GM18858 (cell line): ENCODE results near the gene SCN2A.
A peak's percentile ranks its signal among the peaks of the same experiment; 100 is the strongest.
"Not testable (repeated sequence)": the region's sequence is repeated elsewhere in the genome, so short reads cannot be mapped to it uniquely, and the experiment has no call there.

Source experiments
- ATAC-seq: cut with Tn5 transposase; IDR thresholded peaks from one replicate; pipeline ENCODE4 v1.9.1; 2021; ENCODE audit not compliant: unreplicated experiment

The SCN2A gene

DNA sequence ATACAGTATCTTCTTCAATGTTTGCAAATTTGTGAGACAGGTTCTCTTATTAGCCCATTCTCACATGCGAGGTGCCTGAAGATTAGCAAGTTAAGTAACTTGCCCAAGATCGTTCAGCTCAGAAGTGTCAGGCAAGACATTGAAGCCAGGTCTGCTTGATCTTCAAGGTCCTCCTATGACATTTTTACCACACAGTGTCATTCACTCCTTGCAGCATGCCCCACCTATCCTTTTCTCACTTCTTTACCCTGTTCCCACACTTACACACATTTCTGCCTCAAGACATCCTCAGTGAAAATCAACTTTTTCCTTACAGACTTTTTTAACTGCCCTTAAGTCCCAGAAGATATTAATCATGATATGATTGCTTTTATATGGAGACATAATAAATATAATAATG lies 73.8 kb downstream of the SCN2A start:
- ATAC-seq: no peak

DNA sequence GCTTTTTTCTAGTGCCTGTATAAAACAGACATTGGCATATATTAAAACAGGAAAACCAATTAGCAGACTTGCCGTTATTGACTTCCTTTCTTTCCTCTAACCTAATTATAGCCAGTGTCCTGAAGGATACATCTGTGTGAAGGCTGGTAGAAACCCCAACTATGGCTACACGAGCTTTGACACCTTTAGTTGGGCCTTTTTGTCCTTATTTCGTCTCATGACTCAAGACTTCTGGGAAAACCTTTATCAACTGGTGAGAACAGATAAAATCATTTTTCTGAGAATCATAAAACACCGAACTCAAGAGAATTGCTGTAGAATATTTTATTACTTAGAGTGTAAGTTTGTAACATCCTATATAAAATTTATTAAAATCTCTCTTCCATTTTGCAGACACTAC lies 74.3 kb downstream of the SCN2A start:
- no peak for ATAC-seq

DNA sequence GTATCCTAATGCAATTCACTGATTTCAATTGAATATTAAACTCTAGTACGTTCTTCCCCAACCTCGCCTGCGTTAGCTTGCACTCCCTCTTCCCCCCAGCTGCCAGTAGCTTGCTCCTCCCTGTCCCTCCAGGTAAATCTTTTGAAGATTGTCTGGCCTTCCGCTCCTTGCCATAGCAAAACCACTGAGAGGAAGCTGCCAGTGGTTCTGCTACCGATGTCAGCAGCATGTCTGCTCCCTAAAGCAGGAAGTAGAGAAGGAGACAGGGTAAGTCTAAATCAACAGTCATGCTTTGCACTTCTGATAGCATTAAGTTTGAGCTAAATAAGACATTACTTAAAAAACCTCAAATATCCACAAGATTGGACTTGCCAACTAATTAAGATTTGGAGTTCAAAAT lies 89.1 kb downstream of the SCN2A start:
- no peak for ATAC-seq

DNA sequence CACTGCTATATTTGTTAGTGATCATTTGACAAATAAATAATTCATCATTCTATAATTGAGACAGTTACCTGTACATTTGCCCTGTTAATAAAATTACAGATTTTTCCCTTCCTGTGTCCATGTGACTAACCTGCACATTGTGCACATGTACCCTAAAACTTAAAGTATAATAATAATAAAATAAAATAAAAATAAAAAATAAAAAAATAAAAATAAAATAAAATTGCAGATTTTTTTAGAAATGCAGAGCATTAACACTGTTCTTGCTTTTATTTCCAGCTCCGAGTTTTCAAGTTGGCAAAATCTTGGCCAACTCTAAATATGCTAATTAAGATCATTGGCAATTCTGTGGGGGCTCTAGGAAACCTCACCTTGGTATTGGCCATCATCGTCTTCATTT lies 105.1 kb downstream of the SCN2A start:
- not testable (repeated sequence) for ATAC-seq

DNA sequence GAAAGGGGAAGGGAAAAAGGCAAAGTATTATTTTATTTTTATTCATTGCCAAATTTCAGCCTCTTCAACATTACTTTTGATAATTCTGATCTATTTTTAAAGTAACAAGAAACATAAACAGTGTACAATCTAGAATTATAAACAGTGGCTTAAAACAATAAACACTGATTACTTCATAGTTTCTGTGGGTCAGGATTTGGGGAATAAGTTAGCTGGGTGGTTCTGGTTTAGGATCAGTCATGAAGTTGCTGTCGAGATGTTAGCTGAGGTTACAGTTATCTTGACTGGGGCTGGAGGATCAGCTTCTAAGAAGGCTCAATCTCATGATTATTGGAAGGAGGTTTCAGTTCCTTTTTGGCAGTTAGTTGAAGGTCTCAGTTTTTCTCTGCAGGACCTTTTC lies 109.2 kb downstream of the SCN2A start:
- no peak for ATAC-seq

DNA sequence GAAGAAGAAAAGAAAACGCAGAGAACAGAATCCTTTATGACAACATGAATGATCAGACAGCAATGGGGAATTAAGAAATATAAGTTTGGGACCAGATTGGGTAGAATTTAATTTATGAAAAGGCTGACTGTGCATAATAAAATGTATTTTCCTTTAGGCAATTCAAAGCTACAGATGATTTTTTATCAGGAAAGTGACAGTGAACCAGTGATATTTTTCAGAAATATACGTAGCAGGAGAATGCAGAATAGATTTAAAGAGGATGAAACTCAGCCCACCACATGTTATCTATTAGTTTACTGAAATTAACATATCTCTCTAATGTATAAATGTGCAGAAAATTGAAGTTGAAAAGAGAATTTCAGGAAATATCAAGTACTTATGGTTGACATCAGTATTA lies 110.0 kb downstream of the SCN2A start:
- ATAC-seq: no peak

DNA sequence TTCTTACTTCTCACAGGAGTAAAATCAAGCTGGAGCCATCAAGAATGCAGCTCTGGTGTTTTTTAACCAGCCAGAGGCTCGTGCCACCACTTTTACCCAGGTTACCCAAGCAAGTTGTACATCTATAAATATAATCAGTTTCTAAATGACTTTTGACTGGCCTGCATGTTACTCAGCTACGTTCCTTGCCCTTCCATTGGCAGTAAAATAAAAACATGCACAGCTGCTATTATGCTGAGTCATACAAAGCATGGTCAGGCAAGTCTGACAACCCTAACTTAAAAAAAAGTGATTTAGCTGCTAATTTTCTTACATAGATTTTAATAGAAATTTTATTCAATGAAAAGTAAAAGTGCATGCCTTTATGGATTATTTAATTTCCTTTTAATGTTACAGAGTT lies 118.5 kb downstream of the SCN2A start:
- peak; percentile 95 for ATAC-seq

DNA sequence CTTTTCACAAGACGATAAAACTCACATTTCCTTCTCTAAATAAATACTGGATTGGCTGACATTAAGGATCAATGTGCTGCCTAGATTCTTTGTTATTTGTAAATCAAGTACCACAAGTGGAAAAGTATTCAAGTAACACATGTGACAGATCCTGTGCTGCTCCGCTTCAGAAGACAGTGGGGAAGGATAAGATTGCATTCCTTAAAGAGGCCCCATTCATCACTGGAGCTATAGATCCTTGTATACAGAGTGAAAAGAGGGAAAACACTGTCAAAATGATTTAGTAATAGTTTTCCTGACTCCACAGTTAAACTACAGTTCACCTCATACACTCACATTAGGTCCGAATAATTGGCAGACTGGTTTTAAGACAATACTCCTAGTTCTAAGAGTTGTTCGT lies 122.3 kb downstream of the SCN2A start:
- no peak for ATAC-seq

DNA sequence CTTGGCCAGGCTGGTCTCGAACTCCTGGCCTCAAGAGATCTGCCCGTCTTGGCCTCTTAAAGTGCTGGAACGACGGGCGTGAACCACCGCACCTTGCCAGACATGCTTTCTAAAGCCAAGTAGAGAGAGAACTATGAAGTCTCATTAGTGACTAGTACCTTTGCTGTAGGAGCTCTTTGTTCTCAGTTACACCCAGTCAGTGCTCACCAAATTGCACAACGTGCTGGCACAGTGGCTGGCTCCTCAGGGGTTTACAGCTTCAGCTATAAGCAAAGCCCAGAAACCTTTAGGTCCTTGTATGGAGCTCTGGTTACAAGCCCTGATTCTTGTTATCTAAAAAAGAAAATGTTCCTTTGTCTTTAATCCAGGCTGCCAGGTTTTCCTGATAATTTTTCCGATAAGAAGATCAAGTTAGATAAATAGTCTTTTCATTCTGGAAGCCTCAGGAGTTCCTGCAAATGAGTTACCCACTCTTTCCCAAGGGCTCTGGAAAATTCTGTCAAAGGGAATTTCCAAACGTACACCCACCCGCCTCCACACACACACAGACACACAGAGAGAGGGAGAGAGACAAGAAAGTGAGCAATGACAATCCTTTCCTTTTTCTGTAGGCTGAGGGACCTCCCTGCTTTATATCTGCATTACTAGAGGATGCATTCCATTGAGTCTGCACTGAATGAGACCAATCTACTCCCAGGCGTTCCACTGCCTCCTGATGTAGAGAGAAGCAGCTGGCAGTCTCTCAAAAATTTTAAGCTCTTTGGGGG lies 130.1 kb downstream of the SCN2A start:
- ATAC-seq: no peak

DNA sequence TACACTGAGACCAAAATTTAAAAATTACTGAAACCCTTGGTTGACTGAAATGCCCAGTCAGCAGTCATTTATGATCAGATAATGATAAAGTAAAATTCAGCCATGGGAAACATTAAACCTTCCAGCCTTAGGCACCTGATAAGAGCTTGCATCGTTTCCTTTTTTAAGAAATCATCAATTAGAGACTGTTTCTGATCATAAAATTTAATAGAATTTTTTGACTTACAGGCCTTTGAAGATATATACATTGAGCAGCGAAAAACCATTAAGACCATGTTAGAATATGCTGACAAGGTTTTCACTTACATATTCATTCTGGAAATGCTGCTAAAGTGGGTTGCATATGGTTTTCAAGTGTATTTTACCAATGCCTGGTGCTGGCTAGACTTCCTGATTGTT lies 130.7 kb downstream of the SCN2A start:
- no peak for ATAC-seq

DNA sequence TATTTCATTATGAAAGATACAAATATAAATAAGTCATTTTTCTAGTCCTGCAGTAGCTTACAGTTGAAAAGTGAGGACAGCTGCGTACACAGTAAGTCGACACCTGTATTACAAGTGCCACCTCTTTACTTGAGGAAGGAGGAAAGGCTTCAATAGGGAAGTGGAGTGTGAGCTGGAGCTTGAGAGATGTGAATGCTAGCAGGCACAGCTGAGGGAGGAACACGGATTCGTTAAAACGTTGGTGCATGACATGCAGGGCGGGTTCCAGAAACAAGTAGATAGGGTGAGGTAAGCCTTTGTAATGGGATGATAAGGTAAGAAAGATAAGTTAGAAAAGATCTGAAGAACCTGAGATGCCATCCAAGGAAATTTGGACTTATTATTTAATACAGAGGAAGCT lies 132.1 kb downstream of the SCN2A start:
- ATAC-seq: no peak

DNA sequence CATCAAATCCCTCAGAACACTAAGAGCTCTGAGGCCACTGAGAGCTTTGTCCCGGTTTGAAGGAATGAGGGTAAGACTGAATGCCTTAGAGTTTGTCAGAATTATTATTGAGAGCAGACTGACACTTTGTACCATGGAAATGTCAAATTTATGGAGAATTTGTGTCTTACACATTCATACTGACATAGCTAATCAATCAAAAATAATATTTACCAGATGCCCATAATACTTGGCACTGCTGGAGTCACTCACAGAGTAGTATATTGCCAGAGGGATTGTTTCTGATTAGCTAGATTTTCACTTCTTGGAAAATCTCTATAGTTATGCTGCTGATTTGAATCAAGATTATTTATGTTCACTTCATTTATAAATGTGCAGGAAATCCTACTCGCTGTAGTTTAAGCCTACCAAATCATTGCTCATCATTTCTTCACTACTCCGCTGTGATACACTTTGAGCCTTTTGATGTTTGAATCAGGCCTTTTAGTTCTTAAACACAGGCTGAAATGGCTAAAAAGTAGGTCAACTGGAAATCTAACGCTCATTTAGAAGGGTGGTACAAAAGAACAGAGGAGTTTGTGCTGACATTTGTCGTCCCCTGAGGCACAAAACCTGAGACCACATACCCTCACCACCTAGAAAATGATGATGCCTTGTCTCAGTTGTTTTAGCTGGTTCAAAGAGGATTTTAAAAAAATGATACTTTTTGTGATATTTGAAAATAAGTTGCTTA lies 134.2 kb downstream of the SCN2A start:
- ATAC-seq: no peak

DNA sequence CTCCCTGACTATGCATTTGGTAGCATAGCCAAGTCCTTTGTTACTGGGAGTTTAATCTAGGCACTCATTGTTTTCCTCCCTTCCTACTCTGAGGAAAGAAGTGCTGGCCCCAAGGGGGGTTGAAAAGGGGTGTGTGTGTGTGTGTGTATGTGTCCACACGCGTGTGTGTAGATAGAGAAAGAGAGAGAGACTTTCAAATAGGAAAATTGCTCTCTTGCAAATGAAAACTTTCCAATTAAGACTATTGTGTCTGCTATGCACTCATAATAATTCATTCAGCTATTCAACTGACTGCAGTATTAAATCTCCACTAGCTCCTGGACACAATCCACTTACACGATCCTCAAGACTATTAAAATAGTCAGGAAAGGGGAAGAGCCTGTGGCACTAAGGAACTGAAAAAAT lies 137.4 kb downstream of the SCN2A start:
- no peak for ATAC-seq

DNA sequence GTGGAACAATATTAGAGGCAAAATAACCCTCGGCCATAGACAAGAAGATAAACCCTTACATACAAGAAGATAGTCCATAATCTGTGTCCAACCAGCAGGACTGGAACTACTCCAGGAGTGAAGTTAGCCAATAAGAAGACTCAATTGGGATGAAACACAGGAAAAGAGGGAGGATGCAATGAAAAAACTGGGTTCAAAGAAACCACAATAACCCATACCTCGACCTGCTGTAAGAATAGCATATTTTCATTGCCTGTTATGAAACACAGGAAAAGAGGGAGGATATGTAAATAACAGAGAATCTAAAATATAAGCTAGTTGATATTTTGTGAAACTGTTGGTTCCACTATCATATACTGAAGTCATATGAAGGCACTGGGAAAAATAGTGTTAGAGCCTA lies 143.1 kb downstream of the SCN2A start:
- no peak for ATAC-seq

DNA sequence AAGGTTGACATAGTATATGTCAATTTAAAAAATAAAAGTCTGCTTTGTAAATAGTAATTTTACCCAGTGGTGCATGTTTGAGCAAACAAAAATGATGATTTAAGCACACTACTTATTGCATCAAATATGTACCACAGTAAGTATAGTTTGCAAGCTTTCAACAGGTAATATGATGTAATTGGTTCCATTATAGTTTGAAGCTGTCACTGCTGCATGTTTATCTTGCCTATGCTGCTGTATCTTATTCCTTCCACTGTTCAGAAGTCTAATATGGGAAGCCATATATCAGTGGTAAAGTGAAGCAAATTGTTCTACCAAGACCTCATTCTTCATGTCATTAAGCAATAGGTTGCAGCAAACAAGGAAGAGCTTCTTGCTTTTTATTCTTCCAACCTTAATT lies 151.7 kb downstream of the SCN2A start:
- no peak for ATAC-seq

DNA sequence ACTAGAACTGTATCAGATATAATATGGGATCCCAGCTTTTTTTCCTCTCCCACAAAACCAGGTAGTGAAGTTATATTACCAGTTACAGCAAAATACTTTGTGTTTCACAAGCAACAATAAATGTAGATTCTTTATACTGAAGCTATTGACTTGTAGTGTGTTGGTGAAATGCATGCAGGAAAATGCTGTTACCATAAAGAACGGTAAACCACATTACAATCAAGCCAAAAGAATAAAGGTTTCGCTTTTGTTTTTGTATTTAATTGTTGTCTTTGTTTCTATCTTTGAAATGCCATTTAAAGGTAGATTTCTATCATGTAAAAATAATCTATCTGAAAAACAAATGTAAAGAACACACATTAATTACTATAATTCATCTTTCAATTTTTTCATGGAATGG lies 152.6 kb downstream of the SCN2A start:
- ATAC-seq: no peak

DNA sequence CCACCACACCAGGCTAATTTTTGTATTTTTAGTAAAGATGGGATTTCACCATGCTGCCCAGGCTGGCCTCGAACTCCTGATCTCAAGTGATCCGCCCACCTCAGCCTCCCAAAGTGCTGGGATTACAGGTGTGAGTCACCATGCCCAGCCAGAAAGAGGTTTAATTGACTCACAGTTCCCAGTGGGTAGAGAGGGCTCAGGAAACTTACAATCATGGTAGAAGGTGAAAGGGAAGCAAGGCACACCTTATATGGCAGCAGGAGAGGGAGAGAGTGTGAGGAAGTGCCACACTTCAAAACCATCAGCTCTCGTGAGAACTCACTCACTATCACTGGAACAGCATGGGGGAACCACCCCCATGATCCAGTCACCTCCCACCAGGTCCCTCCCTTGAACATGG lies 159.4 kb downstream of the SCN2A start:
- ATAC-seq: not testable (repeated sequence)

DNA sequence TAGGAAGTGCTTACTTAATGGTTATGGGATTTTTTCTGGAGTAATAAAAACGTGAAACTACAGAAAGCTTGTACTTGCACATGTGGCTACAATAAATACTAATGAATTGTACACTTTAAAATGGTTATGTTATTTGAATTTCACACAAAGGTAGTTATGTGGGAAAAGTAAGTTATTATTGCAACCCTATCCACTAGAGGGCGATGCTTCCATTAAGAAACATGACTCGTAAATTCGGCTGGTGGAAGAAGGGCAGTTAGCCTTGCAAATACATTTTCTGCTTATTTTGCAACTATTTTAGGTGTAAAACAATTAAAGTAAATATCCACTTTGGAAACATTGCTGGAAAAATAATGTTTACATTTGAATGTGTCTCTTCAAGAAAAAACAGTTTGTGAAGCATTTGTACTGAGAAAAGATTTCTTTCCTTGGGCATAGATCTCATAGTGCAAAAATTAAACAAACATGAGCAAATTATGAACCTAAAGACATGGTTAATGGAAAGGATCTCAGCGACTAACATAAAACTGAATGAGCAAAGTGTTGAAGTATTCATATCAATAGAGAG lies 162.2 kb downstream of the SCN2A start:
- ATAC-seq: peak; percentile 64

DNA sequence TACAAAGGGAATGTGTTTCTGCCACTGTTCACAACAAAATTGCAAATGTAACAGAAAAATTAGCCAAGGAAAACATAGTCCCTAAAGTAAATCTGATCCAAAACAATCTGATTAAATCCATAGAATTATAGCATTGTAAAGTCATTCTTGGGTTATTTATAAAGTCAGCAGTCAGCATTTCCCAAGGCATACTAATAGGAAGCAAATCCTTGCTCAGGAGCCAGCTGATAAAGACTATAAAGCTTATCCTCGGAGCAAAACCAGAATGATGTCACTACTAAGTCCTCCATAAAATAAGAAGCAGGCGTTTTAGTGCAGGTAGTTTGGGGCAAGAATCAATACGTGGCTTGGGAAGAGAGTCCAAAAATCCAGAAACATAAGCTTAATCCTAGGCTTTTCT lies 162.9 kb downstream of the SCN2A start:
- no peak for ATAC-seq

DNA sequence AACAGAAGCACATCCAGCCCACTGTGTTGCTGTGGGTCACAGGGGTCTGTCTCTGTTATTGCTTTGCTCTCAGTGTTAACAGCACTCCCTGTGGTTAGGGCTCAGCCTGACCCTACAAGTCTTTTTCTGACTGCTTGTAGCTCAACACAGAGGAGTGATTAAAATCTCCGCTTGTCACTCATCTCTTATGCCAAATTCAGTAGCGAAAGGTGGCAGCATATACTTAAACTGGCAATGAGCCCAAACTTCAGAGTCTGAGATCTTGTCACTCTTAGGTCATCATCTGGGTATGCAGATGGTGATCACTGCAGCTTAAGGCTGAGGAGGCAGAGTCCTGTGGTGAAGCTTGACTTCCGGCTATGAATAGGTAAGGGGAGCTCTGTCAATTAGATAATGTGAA lies 167.0 kb downstream of the SCN2A start:
- no peak for ATAC-seq

DNA sequence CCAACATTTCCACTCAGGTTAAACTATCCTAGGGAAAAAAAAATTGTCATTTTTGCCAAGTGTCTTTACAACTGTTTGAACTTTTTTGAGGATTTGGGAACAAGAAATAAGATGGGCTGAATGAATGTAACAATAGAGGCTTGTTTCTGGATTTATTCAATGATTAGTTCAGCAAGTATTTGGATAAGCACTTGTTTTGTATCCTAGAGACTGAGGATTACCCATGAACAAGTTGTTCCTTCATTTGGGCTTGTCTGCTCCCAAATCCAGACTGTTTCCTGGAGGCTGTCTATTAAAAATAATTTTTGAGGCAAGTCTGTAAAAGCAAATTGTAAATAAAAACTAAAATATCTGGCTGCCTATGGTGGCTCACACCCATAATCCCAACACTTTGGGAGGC lies 168.3 kb downstream of the SCN2A start:
- ATAC-seq: no peak

DNA sequence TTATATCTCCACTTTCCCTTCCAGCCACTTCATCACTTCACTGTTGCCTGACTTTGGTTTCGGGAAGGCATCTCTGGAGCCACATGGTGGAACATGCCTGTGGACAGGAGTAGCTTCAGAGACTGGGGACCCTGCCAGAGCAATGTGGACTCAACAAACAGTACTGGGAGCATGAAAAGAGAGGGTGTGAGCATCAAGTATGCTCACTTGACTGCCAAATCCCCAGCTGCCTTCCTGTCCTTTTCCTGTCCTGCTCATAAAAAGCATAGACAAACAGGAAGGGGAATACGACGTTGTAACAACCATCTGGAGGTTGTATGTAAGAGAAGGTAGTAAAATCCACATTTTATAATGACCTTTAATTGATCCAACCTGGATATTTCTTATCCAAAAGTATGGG lies 169.0 kb downstream of the SCN2A start:
- no peak for ATAC-seq
